ENCODE results near the gene E2F3. TPM values are rescaled to one million over a fixed set of nuclear protein-coding genes. Genes with fewer than 3 reads are reported as not detected.
A peak's percentile ranks its signal among the peaks of the same experiment; 100 is the strongest.

The E2F3 gene
- total and polyA plus RNA-seq, 3 experiments from 2014 or later, result 13.1 to 32.3 (median 31.5) TPM

- H3K27ac Mint-ChIP-seq, result peak overlapping the region in 1 of 8 donors; percentile 27
- H3K27me3 Mint-ChIP-seq, result no peaks in the 10 kb centered on the region
- Histone ChIP-seq H3K4me3 (ENCODE audit: low read length) (no peak overlapping the region), H3K36me3 (ENCODE audit: insufficient read depth, low read length) (no peaks in the 10 kb centered on the region), H3K27me3 (ENCODE audit: insufficient read depth, low read length, poor library complexity, severe bottlenecking) (no peaks in the 10 kb centered on the region), H3K27ac (ENCODE audit: low read depth, low read length) (no peak overlapping the region), H3K9me3 (ENCODE audit: low read length) (no peaks in the 10 kb centered on the region), H3K4me1 (ENCODE audit: insufficient read depth, low read length) (no peaks in the 10 kb centered on the region)
- POLR2A ChIA-PET, result no interaction called here
- peaks cover 2 to 19% (median 4%) of the 10 kb centered on the region in 3 donors for H3K36me3 Mint-ChIP-seq
- peaks cover 16 to 34% (median 30%) of the 10 kb centered on the region in 3 donors for H3K4me1 Mint-ChIP-seq
- no peaks in the 10 kb centered on the region for H3K9me3 Mint-ChIP-seq
- H3K4me3 Mint-ChIP-seq, result no peak overlapping the region
- DNase-seq, result no peak
- CTCF ChIA-PET, result no interaction called here
Observed at GRCh38 chr6:20474874-20475542, 73.3 kb downstream of the E2F3 start.

DNA sequence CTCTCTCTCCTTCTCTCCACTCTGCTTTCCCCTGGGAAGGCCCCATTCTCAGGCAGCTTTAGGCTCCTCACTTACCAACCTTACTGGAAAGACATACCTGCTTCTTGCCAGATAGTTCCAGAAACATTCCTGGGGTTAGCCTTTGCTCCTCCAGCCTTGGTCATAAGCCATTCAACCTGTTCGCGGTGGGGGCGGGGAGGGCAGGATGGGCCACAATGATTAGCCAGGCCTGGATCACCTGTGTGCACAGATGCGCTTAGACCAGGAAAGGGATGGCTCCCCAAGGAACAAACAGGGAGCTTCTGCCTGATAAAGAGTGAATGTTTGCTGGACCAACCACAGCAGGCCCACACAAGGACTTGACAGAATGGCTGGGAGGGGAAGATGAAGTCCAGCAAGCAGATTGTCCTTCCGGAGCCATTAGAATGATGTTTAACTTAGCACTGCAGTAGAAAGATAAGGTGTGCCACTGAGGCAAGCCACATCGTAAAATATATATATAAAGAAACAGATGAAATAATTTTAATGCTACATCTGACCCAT is 74.9 kb downstream of the E2F3 start:
- no peaks in the 10 kb centered on the region for H3K27me3 Mint-ChIP-seq
- Histone ChIP-seq H3K27me3 (ENCODE audit: insufficient read depth, low read length, poor library complexity, severe bottlenecking) (no peaks in the 10 kb centered on the region), H3K9me3 (ENCODE audit: low read length) (no peaks in the 10 kb centered on the region), H3K36me3 (ENCODE audit: insufficient read depth, low read length) (peaks cover 10% of the 10 kb centered on the region), H3K4me1 (ENCODE audit: insufficient read depth, low read length) (no peaks in the 10 kb centered on the region), H3K27ac (ENCODE audit: low read depth, low read length) (no peak overlapping the region), H3K4me3 (ENCODE audit: low read length) (no peak overlapping the region)
- H3K36me3 Mint-ChIP-seq, result peaks cover 0 to 33% (median 12%) of the 10 kb centered on the region in 3 donors
- no peak for DNase-seq
- no peaks in the 10 kb centered on the region for H3K9me3 Mint-ChIP-seq
- POLR2A ChIA-PET, result no interaction called here
- no peak overlapping the region for H3K4me3 Mint-ChIP-seq
- CTCF ChIA-PET, result no interaction called here
- peaks cover 12 to 32% (median 27%) of the 10 kb centered on the region in 3 donors for H3K4me1 Mint-ChIP-seq
- peak overlapping the region in 1 of 8 donors; percentile 60 for H3K27ac Mint-ChIP-seq

DNA sequence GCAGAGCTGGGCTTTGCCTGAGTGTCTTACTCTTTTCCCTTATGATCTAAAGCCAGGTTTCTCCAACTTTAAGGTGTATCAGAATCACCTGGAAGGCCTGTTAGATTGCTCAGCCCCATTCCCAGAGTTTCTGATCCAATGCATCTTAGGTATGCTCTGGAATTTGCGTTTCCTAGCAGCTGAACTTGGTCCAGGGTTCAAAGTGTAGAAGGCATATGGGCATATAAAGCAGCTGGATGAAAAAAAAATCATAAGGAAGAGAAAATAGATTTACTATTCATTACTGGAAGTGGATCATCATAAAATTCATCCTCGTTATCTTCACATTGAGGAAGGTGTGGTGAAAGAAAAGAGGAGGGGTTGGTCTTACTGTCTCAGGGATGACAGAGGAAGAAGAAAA is 75.8 kb downstream of the E2F3 start:
- Mint-ChIP-seq H3K9me3 (no peaks in the 10 kb centered on the region), H3K4me1 (peaks cover 12 to 26% (median 21%) of the 10 kb centered on the region in 3 donors), H3K27ac (peak overlapping the region in 1 of 8 donors; percentile 72), H3K27me3 (no peaks in the 10 kb centered on the region), H3K4me3 (no peak overlapping the region), H3K36me3 (peaks cover 0 to 42% (median 10%) of the 10 kb centered on the region in 3 donors)
- DNase-seq, result no peak
- no peak overlapping the region for H3K27ac ChIP-seq (ENCODE audit: low read depth, low read length)
- ChIA-PET POLR2A (no interaction called here), CTCF (no interaction called here)
- peaks cover 10% of the 10 kb centered on the region for H3K36me3 ChIP-seq (ENCODE audit: insufficient read depth, low read length)
- H3K4me1 ChIP-seq (ENCODE audit: insufficient read depth, low read length), result no peaks in the 10 kb centered on the region
- H3K9me3 ChIP-seq (ENCODE audit: low read length), result no peaks in the 10 kb centered on the region
- H3K27me3 ChIP-seq (ENCODE audit: insufficient read depth, low read length, poor library complexity, severe bottlenecking), result no peaks in the 10 kb centered on the region
- H3K4me3 ChIP-seq (ENCODE audit: low read length), result no peak overlapping the region

DNA sequence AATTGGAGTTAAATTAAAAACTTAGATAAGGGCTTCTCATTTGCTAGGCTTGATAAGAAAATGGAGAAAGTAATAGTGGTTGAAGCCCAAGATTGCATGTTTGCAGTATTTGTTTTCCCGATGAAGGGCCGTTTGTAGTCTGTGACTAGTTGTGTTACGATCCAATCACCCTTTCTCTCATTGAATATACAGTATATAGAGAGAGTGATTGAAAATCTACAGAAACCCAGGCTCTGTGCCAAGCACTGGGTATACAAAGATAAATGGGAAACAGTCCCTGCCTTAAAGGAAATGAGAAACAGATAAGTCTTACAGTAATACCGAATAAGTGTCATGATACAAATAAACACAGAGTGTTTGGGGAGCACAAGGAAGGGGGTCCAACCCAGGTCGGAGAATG is 77.4 kb downstream of the E2F3 start:
- no peaks in the 10 kb centered on the region for H3K9me3 Mint-ChIP-seq
- Histone ChIP-seq H3K4me3 (ENCODE audit: low read length) (no peak overlapping the region), H3K27ac (ENCODE audit: low read depth, low read length) (no peak overlapping the region), H3K9me3 (ENCODE audit: low read length) (no peaks in the 10 kb centered on the region), H3K4me1 (ENCODE audit: insufficient read depth, low read length) (no peaks in the 10 kb centered on the region), H3K27me3 (ENCODE audit: insufficient read depth, low read length, poor library complexity, severe bottlenecking) (no peaks in the 10 kb centered on the region), H3K36me3 (ENCODE audit: insufficient read depth, low read length) (peaks cover 15% of the 10 kb centered on the region)
- ChIA-PET POLR2A (no interaction called here), CTCF (no interaction called here)
- H3K27me3 Mint-ChIP-seq, result no peaks in the 10 kb centered on the region
- DNase-seq, result no peak
- peaks cover 6 to 15% (median 14%) of the 10 kb centered on the region in 3 donors for H3K4me1 Mint-ChIP-seq
- H3K36me3 Mint-ChIP-seq, result peaks cover 0 to 57% (median 15%) of the 10 kb centered on the region in 3 donors
- no peak overlapping the region for H3K4me3 Mint-ChIP-seq
- peak overlapping the region in 2 of 8 donors; percentile 18 to 63 for H3K27ac Mint-ChIP-seq

- Mint-ChIP-seq H3K27ac (peak overlapping the region in 3 of 8 donors; percentile 13 to 63 (median 18)), H3K27me3 (no peaks in the 10 kb centered on the region), H3K9me3 (no peaks in the 10 kb centered on the region), H3K4me3 (no peak overlapping the region), H3K36me3 (peaks cover 0 to 60% (median 18%) of the 10 kb centered on the region in 3 donors), H3K4me1 (peaks cover 2 to 10% (median 9%) of the 10 kb centered on the region in 3 donors)
- Histone ChIP-seq H3K4me3 (ENCODE audit: low read length) (no peak overlapping the region), H3K9me3 (ENCODE audit: low read length) (no peaks in the 10 kb centered on the region), H3K36me3 (ENCODE audit: insufficient read depth, low read length) (peaks cover 15% of the 10 kb centered on the region), H3K4me1 (ENCODE audit: insufficient read depth, low read length) (no peaks in the 10 kb centered on the region), H3K27ac (ENCODE audit: low read depth, low read length) (no peak overlapping the region), H3K27me3 (ENCODE audit: insufficient read depth, low read length, poor library complexity, severe bottlenecking) (no peaks in the 10 kb centered on the region)
- CTCF ChIA-PET, result no interaction called here
- POLR2A ChIA-PET, result no interaction called here
- DNase-seq, result no peak
Observed at GRCh38 chr6:20479526-20479925, 77.8 kb downstream of the E2F3 start.

GRCh38 chr6:20481281-20481680 is 79.6 kb downstream of the E2F3 start:
- H3K27ac ChIP-seq (ENCODE audit: low read depth, low read length), result no peak overlapping the region
- no peaks in the 10 kb centered on the region for H3K9me3 ChIP-seq (ENCODE audit: low read length)
- H3K4me1 ChIP-seq (ENCODE audit: insufficient read depth, low read length), result no peaks in the 10 kb centered on the region
- Mint-ChIP-seq H3K4me3 (no peak overlapping the region), H3K4me1 (peaks cover 2 to 8% (median 6%) of the 10 kb centered on the region in 3 donors), H3K36me3 (peaks cover 0 to 73% (median 21%) of the 10 kb centered on the region in 3 donors), H3K9me3 (no peaks in the 10 kb centered on the region), H3K27ac (peak overlapping the region in 2 of 8 donors; percentile 15 to 48), H3K27me3 (no peaks in the 10 kb centered on the region)
- ChIA-PET POLR2A (no interaction called here), CTCF (no interaction called here)
- no peak overlapping the region for H3K4me3 ChIP-seq (ENCODE audit: low read length)
- H3K36me3 ChIP-seq (ENCODE audit: insufficient read depth, low read length), result peaks cover 15% of the 10 kb centered on the region
- DNase-seq, result no peak
- H3K27me3 ChIP-seq (ENCODE audit: insufficient read depth, low read length, poor library complexity, severe bottlenecking), result no peaks in the 10 kb centered on the region

GRCh38 chr6:20483887-20484497 is 82.3 kb downstream of the E2F3 start:
- H3K27ac ChIP-seq (ENCODE audit: low read depth, low read length), result no peak overlapping the region
- POLR2A ChIA-PET, result interaction anchor here (0.7 kb wide), 1 partner anchor 10 kb away, joined by 5 read pairs; no protein-coding TSS in a partner anchor
- Mint-ChIP-seq H3K4me3 (no peak overlapping the region), H3K9me3 (no peaks in the 10 kb centered on the region), H3K36me3 (peaks cover 2 to 94% (median 36%) of the 10 kb centered on the region in 3 donors), H3K27me3 (no peaks in the 10 kb centered on the region), H3K27ac (peak overlapping the region in 2 of 8 donors; percentile 40 to 81), H3K4me1 (peaks cover 0 to 2% (median 0%) of the 10 kb centered on the region in 3 donors)
- H3K36me3 ChIP-seq (ENCODE audit: insufficient read depth, low read length), result peaks cover 20% of the 10 kb centered on the region
- no peak overlapping the region for H3K4me3 ChIP-seq (ENCODE audit: low read length)
- DNase-seq, result no peak
- no peaks in the 10 kb centered on the region for H3K4me1 ChIP-seq (ENCODE audit: insufficient read depth, low read length)
- H3K9me3 ChIP-seq (ENCODE audit: low read length), result no peaks in the 10 kb centered on the region
- CTCF ChIA-PET, result interaction anchor here (0.8 kb wide), 1 partner anchor 163 kb away, joined by 3 read pairs; no protein-coding TSS in a partner anchor
- no peaks in the 10 kb centered on the region for H3K27me3 ChIP-seq (ENCODE audit: insufficient read depth, low read length, poor library complexity, severe bottlenecking)

DNA sequence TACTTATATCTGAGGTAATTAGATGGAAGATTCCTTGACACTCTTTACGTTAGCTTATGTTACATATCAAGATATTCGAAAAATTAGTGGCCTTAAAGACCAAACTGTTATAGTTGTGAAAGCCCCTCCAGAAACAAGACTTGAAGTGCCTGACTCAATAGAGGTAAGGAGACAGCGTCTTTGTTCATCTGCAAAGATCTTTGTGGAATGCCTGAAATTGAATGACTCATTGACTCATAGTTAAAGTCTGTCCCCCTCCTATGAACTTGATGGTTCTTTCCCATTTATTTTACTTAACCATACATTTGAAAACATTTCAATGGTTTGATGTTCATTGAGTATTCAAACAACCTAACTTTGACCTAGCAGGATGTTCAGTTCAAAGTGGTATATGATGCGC is 85.0 kb downstream of the E2F3 start:
- ChIA-PET CTCF (no interaction called here), POLR2A (no interaction called here)
- H3K9me3 ChIP-seq (ENCODE audit: low read length), result no peaks in the 10 kb centered on the region

More for the DNA sequence above, 85.0 kb downstream of the E2F3 start:
- Histone ChIP-seq H3K4me1 (ENCODE audit: insufficient read depth, low read length) (no peaks in the 10 kb centered on the region), H3K27me3 (ENCODE audit: insufficient read depth, low read length, poor library complexity, severe bottlenecking) (no peaks in the 10 kb centered on the region), H3K36me3 (ENCODE audit: insufficient read depth, low read length) (peaks cover 17% of the 10 kb centered on the region), H3K27ac (ENCODE audit: low read depth, low read length) (no peak overlapping the region), H3K4me3 (ENCODE audit: low read length) (no peak overlapping the region)
- DNase-seq, result no peak
- Mint-ChIP-seq H3K4me1 (no peaks in the 10 kb centered on the region), H3K4me3 (no peak overlapping the region), H3K27me3 (no peaks in the 10 kb centered on the region), H3K36me3 (peaks cover 12 to 93% (median 34%) of the 10 kb centered on the region in 3 donors), H3K27ac (no peak overlapping the region), H3K9me3 (no peaks in the 10 kb centered on the region)
